ENCODE data around the gene ITGB5.
A peak's percentile ranks its signal among the peaks of the same experiment; 100 is the strongest.

ITGB5 gene

DNA sequence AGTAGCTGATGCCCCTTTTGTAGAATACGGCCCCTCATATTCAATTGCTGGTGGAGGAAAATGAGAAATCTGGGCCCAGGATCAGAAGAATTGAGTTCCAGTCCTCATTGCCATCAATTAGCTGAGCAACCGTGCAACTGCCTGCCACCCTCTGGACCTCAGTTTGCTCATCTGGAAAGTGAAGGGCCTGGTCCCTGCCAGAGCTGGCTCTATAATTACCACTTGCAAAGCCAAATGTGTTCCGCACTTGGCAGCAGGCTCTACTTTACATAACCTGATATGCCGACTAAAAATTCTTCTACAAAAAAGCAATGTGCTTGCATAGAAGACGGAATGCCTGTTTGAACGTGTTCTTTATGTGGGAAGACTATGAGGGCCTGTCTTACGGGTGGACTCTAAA is 8.6 kb upstream of the ITGB5 start:
- no peak for DNase-seq

GRCh38 chr3:124893526-124893925 is 6.4 kb upstream of the ITGB5 start:
- no peak for DNase-seq

- no peak for DNase-seq
These were observed 3.5 kb upstream of the ITGB5 start for GRCh38 chr3:124890573-124891190.

GRCh38 chr3:124888482-124889441 is 1.6 kb upstream of the ITGB5 start:
- DNase-seq, result no peak

GRCh38 chr3:124887932-124888298 is 750 bp upstream of the ITGB5 start:
- DNase-seq, result no peak

GRCh38 chr3:124886168-124887056 is 753 bp downstream of the ITGB5 start:
- peak; percentile 40 for DNase-seq

- DNase-seq, result no peak
These were observed 1.5 kb downstream of the ITGB5 start for GRCh38 chr3:124885466-124886167.

DNA sequence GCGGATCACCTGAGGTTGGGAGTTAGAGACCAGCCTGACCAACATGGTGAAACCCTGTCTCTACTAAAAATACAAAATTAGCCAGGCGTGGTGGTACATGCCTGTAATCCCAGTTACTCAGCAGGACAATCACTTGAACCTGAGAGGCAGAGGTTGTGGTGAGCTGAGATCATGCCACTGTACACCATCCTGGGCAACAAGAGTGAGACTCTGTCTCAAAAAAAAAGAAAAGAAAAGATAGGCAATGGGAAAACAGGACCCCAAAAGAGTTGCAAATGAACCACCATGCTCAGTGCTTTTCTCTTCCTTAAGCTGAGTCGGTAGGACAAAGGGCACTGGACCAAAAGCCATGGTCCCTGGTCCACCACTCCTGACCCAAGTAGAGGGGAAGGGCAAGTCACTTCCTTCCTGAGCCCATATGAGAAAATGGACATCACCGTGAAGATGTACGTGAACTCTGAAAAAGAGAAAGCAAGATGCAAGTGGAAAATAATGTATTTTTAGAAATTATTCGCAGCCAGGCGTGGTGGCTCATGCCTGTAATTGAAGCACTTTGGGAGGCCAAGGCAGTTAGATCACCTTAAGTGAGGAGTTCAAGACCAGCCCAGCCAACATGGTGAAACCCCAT is 2.6 kb downstream of the ITGB5 start:
- no peak for DNase-seq

GRCh38 chr3:124883766-124884473 is 3.2 kb downstream of the ITGB5 start:
- no peak for DNase-seq

GRCh38 chr3:124882816-124883747 is 4.1 kb downstream of the ITGB5 start:
- no peak for DNase-seq

GRCh38 chr3:124881976-124882697 is 5.0 kb downstream of the ITGB5 start:
- no peak for DNase-seq

- no peak for DNase-seq
These were observed 7.9 kb downstream of the ITGB5 start for GRCh38 chr3:124879337-124879680.

- DNase-seq, result no peak
These were observed 8.4 kb downstream of the ITGB5 start for GRCh38 chr3:124878561-124879336.

DNA sequence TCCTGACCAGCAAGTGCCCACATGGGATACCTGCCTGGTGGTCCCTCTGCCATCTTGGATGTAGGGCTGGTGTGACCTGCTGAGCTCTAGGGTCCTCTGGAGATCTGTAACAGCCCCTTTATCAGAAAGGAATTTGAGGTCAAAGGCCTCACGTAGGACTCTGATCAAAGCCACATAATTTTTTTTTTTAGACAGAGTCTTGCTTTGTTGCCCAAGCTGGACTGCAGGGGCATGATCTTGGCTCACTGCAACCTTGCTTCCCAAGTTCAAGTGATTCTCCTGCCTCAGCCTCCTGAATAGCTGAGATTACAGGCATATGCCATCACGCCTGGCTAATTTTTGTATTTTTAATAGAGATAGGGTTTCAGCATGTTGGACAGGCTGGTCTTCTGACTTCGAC is 9.5 kb downstream of the ITGB5 start:
- DNase-seq, result no peak

GRCh38 chr3:124876401-124876878 is 10.7 kb downstream of the ITGB5 start:
- DNase-seq, result no peak

DNA sequence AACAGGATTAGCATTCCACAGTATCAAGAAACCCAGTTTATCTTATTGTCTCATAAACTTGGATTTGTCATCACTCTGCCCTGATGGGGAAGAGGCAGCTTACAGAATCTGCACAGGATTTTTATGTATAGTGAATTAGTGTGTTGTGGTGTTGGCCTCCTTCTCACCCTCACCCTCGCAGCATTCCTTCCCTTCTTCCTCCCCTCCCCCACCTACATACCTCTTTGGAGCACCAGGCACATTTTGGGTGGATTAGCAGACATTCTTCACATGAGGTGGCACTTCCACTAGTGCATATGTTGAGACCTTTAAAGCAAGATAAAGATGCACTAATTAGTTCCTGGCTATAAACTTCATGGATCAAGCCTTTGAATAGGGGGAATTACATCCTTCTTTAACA is 13.9 kb downstream of the ITGB5 start:
- DNase-seq, result no peak

DNA sequence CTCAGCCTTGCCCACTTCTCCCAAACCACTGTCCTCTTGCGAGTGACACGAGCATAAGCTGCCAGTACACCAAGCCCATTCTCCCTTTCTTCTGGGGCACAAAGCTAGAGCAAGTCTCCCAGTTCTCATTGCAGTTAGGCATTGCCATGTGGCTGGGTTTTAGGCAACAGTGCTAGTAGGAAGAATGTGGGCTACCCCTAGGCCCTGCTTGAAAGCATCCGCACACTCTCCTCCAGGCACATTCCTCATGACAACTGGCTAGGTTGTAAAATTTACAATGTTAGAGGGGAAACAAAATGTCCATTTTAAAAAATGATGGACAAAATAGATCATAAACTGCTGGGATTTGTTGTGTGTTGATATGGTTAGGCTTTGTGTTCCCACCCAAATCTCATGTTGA is 19.7 kb downstream of the ITGB5 start:
- DNase-seq, result no peak

- no peak for DNase-seq
These were observed 25.2 kb downstream of the ITGB5 start for GRCh38 chr3:124862006-124862405.

- no peak for DNase-seq
These were observed 26.1 kb downstream of the ITGB5 start for GRCh38 chr3:124861041-124861440.

Data from activated naive CD4-positive, alpha-beta T cell treated with Interleukin-2 at 50 U/mL for 16 hours (primary cell).